ENCODE measurements around the gene IMMP2L. TPM values are rescaled to one million over a fixed set of nuclear protein-coding genes. Genes with fewer than 3 reads are reported as not detected.

IMMP2L gene
- total and polyA plus RNA-seq, 4 donors, result 7.3 to 21.1 (median 12.4) TPM

DNA sequence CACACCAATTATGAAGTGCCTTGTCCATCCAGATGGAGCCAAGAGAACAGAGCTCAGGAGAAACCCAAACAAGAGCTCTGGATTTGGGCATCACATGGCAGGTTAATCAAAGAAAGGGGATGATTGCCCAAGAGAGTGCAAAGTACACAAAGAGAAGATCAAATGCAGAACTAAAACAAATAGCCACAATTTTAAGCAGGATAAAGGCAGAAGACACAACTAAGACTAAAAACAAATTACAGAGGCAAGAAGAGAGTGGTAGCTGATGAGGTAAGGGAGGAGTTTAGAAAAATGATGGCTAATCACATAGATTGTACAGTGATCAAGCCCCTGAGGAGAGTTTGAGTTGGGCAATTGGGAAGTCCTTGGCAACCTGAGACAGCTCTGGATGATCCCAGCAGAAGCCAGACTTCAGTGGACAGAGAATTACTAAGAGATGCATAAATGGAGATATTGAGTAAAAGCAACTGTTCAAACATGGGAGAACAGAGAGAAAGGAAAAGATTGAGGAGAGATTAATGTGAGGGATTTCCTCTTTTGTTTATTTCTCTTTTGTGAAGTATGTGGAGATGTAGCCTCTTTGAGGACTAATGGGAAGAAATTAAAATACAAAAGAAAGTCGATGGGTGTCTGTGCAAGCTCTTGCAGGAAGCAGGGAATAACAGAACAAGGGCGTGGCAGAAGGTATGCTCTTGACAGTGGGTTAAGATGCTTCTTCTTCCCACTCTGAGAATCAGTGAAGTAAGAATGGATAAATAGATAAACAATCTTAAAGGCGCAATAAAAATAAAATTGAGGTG, 369.5 kb downstream of the IMMP2L start:
- DNase-seq (ENCODE audit: low spot score), result no peak
- H3K27me3 ChIP-seq (ENCODE audit: control insufficient read depth in 4 of 4, insufficient read depth in 4 of 4, low read length in 3 of 4), result no peaks in the 10 kb centered on the region
- H3K9ac ChIP-seq (ENCODE audit: low read depth in 1 of 2, low read length in 2 of 2), result no peak overlapping the region
- no peak overlapping the region for H3K4me3 ChIP-seq (ENCODE audit: low read depth in 1 of 3, low read length in 3 of 3)
- WGBS, result 84% methylated on average over 3 of the region's 3 CpGs
- no peak overlapping the region for H3K27ac ChIP-seq (ENCODE audit: low read depth in 1 of 2, low read length in 2 of 2)
- no peaks in the 10 kb centered on the region for H3K36me3 ChIP-seq (ENCODE audit: control insufficient read depth in 4 of 4, insufficient read depth in 3 of 4, low read depth in 1 of 4, low read length in 3 of 4)
- H3K9me3 ChIP-seq (ENCODE audit: control insufficient read depth in 4 of 4, low read length in 3 of 4), result no peaks in the 10 kb centered on the region
- peaks cover 0 to 13% (median 10%) of the 10 kb centered on the region in 4 donors for H3K4me1 ChIP-seq (ENCODE audit: control insufficient read depth in 4 of 4, insufficient read depth in 4 of 4, low read length in 3 of 4)
- peak; percentile 93 to 95 for TF ChIP-seq HNF4A (conservative IDR thresholded peaks at IDR 0.05)
- TF ChIP-seq HNF4G (IDR thresholded peaks at IDR 0.05), result peak; percentile 76
- peak; percentile 78 for TF ChIP-seq FOXA2 (IDR thresholded peaks at IDR 0.05)
- TF ChIP-seq, protein P1, sequence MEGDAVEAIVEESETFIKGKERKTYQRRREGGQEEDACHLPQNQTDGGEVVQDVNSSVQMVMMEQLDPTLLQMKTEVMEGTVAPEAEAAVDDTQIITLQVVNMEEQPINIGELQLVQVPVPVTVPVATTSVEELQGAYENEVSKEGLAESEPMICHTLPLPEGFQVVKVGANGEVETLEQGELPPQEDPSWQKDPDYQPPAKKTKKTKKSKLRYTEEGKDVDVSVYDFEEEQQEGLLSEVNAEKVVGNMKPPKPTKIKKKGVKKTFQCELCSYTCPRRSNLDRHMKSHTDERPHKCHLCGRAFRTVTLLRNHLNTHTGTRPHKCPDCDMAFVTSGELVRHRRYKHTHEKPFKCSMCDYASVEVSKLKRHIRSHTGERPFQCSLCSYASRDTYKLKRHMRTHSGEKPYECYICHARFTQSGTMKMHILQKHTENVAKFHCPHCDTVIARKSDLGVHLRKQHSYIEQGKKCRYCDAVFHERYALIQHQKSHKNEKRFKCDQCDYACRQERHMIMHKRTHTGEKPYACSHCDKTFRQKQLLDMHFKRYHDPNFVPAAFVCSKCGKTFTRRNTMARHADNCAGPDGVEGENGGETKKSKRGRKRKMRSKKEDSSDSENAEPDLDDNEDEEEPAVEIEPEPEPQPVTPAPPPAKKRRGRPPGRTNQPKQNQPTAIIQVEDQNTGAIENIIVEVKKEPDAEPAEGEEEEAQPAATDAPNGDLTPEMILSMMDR (IDR thresholded peaks at IDR 0.05; ENCODE audit: low read depth, low read length, missing input control), result no peak
- TF ChIP-seq GABPA (IDR thresholded peaks at IDR 0.05 in 1 of 2, conservative IDR thresholded peaks at IDR 0.05 in 1 of 2), result no peak
- peak; percentile 44 to 55 for TF ChIP-seq RAD21 (IDR thresholded peaks at IDR 0.05)
- TF ChIP-seq MAX (IDR thresholded peaks at IDR 0.05), result peak; percentile 47
- TF ChIP-seq FOXA1 (IDR thresholded peaks at IDR 0.05), result peak; percentile 34
- TF ChIP-seq, protein P2, sequence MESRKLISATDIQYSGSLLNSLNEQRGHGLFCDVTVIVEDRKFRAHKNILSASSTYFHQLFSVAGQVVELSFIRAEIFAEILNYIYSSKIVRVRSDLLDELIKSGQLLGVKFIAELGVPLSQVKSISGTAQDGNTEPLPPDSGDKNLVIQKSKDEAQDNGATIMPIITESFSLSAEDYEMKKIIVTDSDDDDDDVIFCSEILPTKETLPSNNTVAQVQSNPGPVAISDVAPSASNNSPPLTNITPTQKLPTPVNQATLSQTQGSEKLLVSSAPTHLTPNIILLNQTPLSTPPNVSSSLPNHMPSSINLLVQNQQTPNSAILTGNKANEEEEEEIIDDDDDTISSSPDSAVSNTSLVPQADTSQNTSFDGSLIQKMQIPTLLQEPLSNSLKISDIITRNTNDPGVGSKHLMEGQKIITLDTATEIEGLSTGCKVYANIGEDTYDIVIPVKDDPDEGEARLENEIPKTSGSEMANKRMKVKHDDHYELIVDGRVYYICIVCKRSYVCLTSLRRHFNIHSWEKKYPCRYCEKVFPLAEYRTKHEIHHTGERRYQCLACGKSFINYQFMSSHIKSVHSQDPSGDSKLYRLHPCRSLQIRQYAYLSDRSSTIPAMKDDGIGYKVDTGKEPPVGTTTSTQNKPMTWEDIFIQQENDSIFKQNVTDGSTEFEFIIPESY (IDR thresholded peaks at IDR 0.05), result peak; percentile 35
- no peak for TF ChIP-seq EGR1 (IDR thresholded peaks at IDR 0.05; ENCODE audit: low read depth in 2 of 2)
- peak; percentile 45 to 48 for TF ChIP-seq JUND (IDR thresholded peaks at IDR 0.05)
- peak; percentile 47 for TF ChIP-seq SP1 (IDR thresholded peaks at IDR 0.05)
- peak; percentile 43 for TF ChIP-seq YY1 (IDR thresholded peaks at IDR 0.05)
- TF ChIP-seq RXRA (IDR thresholded peaks at IDR 0.05), result peak; percentile 32 to 46
- no peak for TF ChIP-seq ATF3 (IDR thresholded peaks at IDR 0.05)

- Histone ChIP-seq H3K4me3 (ENCODE audit: low read depth in 1 of 3, low read length in 3 of 3) (no peak overlapping the region), H3K27me3 (ENCODE audit: control insufficient read depth in 4 of 4, insufficient read depth in 4 of 4, low read length in 3 of 4) (no peaks in the 10 kb centered on the region), H3K9me3 (ENCODE audit: control insufficient read depth in 4 of 4, low read length in 3 of 4) (no peaks in the 10 kb centered on the region), H3K27ac (ENCODE audit: low read depth in 1 of 2, low read length in 2 of 2) (no peak overlapping the region), H3K36me3 (ENCODE audit: control insufficient read depth in 4 of 4, insufficient read depth in 3 of 4, low read depth in 1 of 4, low read length in 3 of 4) (no peaks in the 10 kb centered on the region), H3K9ac (ENCODE audit: low read depth in 1 of 2, low read length in 2 of 2) (no peak overlapping the region), H3K4me1 (ENCODE audit: control insufficient read depth in 4 of 4, insufficient read depth in 4 of 4, low read length in 3 of 4) (peaks cover 0 to 13% (median 10%) of the 10 kb centered on the region in 4 donors)
- no peak for DNase-seq (ENCODE audit: low spot score)
- no peak for TF ChIP-seq FOXA1 (IDR thresholded peaks at IDR 0.05)
- no peak for TF ChIP-seq FOXA2 (IDR thresholded peaks at IDR 0.05)
- no peak for TF ChIP-seq RAD21 (IDR thresholded peaks at IDR 0.05)
- no peak for TF ChIP-seq NR2F2 (IDR thresholded peaks at IDR 0.05)
- TF ChIP-seq HNF4A (conservative IDR thresholded peaks at IDR 0.05), result no peak
- TF ChIP-seq TAF1 (conservative IDR thresholded peaks at IDR 0.05), result no peak
- TF ChIP-seq SP1 (IDR thresholded peaks at IDR 0.05), result no peak
- TF ChIP-seq, protein P1 (IDR thresholded peaks at IDR 0.05; ENCODE audit: low read depth, low read length, missing input control), result no peak
- no peak for TF ChIP-seq EGR1 (IDR thresholded peaks at IDR 0.05; ENCODE audit: low read depth in 2 of 2)
- no peak for TF ChIP-seq RXRA (IDR thresholded peaks at IDR 0.05)
- TF ChIP-seq GABPA (IDR thresholded peaks at IDR 0.05 in 1 of 2, conservative IDR thresholded peaks at IDR 0.05 in 1 of 2), result no peak
- TF ChIP-seq YY1 (IDR thresholded peaks at IDR 0.05), result no peak
- no peak for TF ChIP-seq JUND (IDR thresholded peaks at IDR 0.05)
- no peak for TF ChIP-seq HNF4G (IDR thresholded peaks at IDR 0.05)
- no peak for TF ChIP-seq MAX (IDR thresholded peaks at IDR 0.05)
- WGBS, result 88% methylated on average over 2 of the region's 2 CpGs
These were observed 371.5 kb downstream of the IMMP2L start for GRCh38 chr7:111190804-111191203.

Data from liver (tissue), 9 donors.